DOHH2 (cell line): ENCODE results near the gene OTUD6A.

Source experiments
- H3F3A ChIP-seq: fragments of 200-600 bp; sonication (generic), shearing (Covaris generic); 2 replicates; pipeline ENCODE4 v1.6.0; 2016; ENCODE audit warnings: antibody characterized with exemption, mild to moderate bottlenecking; ENCODE audit not compliant: control insufficient read depth, insufficient read depth
- H3K27ac ChIP-seq: fragments of 200-600 bp; sonication (generic); 2 replicates; pipeline ENCODE4 v1.5.1; 2014; ENCODE audit warnings: low read depth, mild to moderate bottlenecking, low read length, moderate library complexity
- H3K27me3 ChIP-seq: fragments of 200-600 bp; sonication (generic); 2 replicates; pipeline ENCODE4 v1.6.1; 2014; ENCODE audit warnings: mild to moderate bottlenecking, low read length, mixed read lengths; ENCODE audit not compliant: control insufficient read depth
- H3K36me3 ChIP-seq: fragments of 200-600 bp; sonication (generic); 2 replicates; pipeline ENCODE4 v1.6.1; 2014; ENCODE audit warnings: mild to moderate bottlenecking, low read length, moderate library complexity, mixed read lengths; ENCODE audit not compliant: control insufficient read depth
- H3K4me1 ChIP-seq: fragments of 200-600 bp; sonication (generic); 2 replicates; pipeline ENCODE4 v1.6.1; 2014; ENCODE audit warnings: mild to moderate bottlenecking, low read length, mixed read lengths; ENCODE audit not compliant: control insufficient read depth
- H3K4me2 ChIP-seq: fragments of 200-600 bp; sonication (generic); 2 replicates; pipeline ENCODE4 v1.6.0; 2014; ENCODE audit warnings: mild to moderate bottlenecking, low read length, moderate library complexity
- H3K4me3 ChIP-seq: fragments of 200-600 bp; sonication (generic); 2 replicates; pipeline ENCODE4 v1.5.1; 2014; ENCODE audit warnings: mild to moderate bottlenecking, low read length, mixed read lengths
- H3K79me2 ChIP-seq: fragments of 200-600 bp; sonication (generic); 2 replicates; pipeline ENCODE4 v1.6.1; 2014; ENCODE audit warnings: mild to moderate bottlenecking, low read length, mixed read lengths; ENCODE audit not compliant: control insufficient read depth
- H3K9me2 ChIP-seq: fragments of 200-600 bp; sonication (generic); replicated peaks from 2 replicates; pipeline ENCODE4 v1.6.1; 2014; ENCODE audit warnings: mild to moderate bottlenecking, low read length, mixed read lengths; ENCODE audit not compliant: control insufficient read depth
- H3K9me3 ChIP-seq: fragments of 200-600 bp; sonication (generic); 2 replicates; pipeline ENCODE4 v1.6.1; 2014; ENCODE audit warnings: antibody characterized with exemption, low read length, mixed read lengths; ENCODE audit not compliant: control insufficient read depth, insufficient read depth
- H4K20me1 ChIP-seq: fragments of 200-600 bp; sonication (generic); 2 replicates; pipeline ENCODE4 v1.6.0; 2014; ENCODE audit warnings: low read depth, mild to moderate bottlenecking, antibody characterized with exemption, low read length, moderate library complexity; ENCODE audit not compliant: control insufficient read depth, insufficient read depth
- CTCF ChIP-seq: fragments of 200-600 bp; sonication (generic); IDR thresholded peaks from one replicate; pipeline ENCODE4 v1.5.1; 2014; ENCODE audit warnings: antibody characterized with exemption, mild to moderate bottlenecking, low read depth, low read length; ENCODE audit not compliant: poor library complexity, severe bottlenecking
- EZH2phosphoT487 ChIP-seq: fragments of 200-600 bp; sonication (generic); IDR thresholded peaks from 2 replicates; pipeline ENCODE4 v1.6.1; 2017; ENCODE audit warnings: borderline replicate concordance, mild to moderate bottlenecking, antibody characterized with exemption, low read length, moderate library complexity, mixed read lengths

Gene OTUD6A

DNA sequence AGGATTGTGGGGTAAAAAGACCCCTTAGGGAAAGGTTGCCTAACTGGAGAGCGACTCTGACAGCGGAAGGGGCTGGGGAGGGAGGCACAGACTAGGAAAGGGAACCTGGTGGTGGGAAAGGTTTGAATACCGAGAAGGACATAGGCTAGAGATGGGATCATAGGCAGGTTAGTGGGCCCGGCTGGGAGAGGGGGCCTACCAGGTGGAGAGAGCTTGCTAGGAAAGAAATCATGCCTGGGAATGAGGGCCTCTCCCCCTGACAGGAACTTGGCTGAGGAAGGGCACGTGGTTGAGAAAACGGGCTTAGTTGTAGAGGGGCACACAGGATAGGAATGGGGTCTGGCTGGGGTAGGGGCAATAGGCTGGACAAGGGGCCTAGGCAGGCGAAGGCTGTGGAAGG, 4.4 kb downstream of the OTUD6A start:
- H3K9me3 ChIP-seq, result no peaks in the 10 kb centered on the region
- no peaks in the 10 kb centered on the region for H3F3A ChIP-seq
- H3K27ac ChIP-seq, result no peak overlapping the region
- TF ChIP-seq EZH2phosphoT487 (no peak), CTCF (no peak)
- no peaks in the 10 kb centered on the region for H3K79me2 ChIP-seq
- H3K4me1 ChIP-seq, result no peaks in the 10 kb centered on the region
- H4K20me1 ChIP-seq, result no peaks in the 10 kb centered on the region
- H3K4me2 ChIP-seq, result no peak overlapping the region
- no peaks in the 10 kb centered on the region for H3K36me3 ChIP-seq
- no peak overlapping the region for H3K4me3 ChIP-seq
- no peaks in the 10 kb centered on the region for H3K27me3 ChIP-seq
- no peaks in the 10 kb centered on the region for H3K9me2 ChIP-seq

GRCh38 chrX:70079297-70079696, 17.0 kb downstream of the OTUD6A start:
- H3K36me3 ChIP-seq, result no peaks in the 10 kb centered on the region
- H3F3A ChIP-seq, result no peaks in the 10 kb centered on the region
- H3K79me2 ChIP-seq, result no peaks in the 10 kb centered on the region
- H3K4me1 ChIP-seq, result no peaks in the 10 kb centered on the region
- no peak overlapping the region for H3K4me2 ChIP-seq
- no peak overlapping the region for H3K27ac ChIP-seq
- H3K9me3 ChIP-seq, result no peaks in the 10 kb centered on the region
- no peaks in the 10 kb centered on the region for H3K9me2 ChIP-seq
- H4K20me1 ChIP-seq, result no peaks in the 10 kb centered on the region
- TF ChIP-seq EZH2phosphoT487, result no peak
- TF ChIP-seq CTCF, result no peak
- H3K4me3 ChIP-seq, result no peak overlapping the region
- H3K27me3 ChIP-seq, result no peaks in the 10 kb centered on the region

DNA sequence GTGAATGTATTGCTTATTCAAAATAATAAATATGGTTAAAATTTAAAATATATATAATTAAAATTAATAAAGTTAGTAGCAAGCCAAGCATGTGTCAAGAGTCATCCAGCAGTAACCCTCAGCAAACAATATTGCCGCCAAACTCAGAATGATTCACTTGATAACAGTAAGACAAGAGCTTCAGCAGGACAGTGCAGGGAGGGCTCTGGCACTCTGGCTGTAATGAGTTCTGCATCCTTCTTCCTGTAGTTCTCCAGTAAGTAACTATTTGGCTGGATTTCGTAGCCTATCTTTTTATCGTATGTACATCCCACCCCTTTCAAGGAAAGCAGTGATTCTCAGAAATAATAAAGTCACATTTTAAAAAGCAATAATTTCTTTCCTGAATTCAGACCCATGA, 17.6 kb downstream of the OTUD6A start:
- Histone ChIP-seq H3K36me3 (no peaks in the 10 kb centered on the region), H3K4me2 (no peak overlapping the region), H3K9me3 (no peaks in the 10 kb centered on the region), H3K4me1 (no peaks in the 10 kb centered on the region), H3K27ac (no peak overlapping the region), H3F3A (no peaks in the 10 kb centered on the region), H3K9me2 (no peaks in the 10 kb centered on the region), H3K79me2 (no peaks in the 10 kb centered on the region), H3K4me3 (no peak overlapping the region), H3K27me3 (no peaks in the 10 kb centered on the region), H4K20me1 (no peaks in the 10 kb centered on the region)
- no peak for TF ChIP-seq EZH2phosphoT487
- TF ChIP-seq CTCF, result no peak

GRCh38 chrX:70082723-70083122, 20.5 kb downstream of the OTUD6A start:
- H3K4me1 ChIP-seq, result no peaks in the 10 kb centered on the region
- H3K9me3 ChIP-seq, result no peaks in the 10 kb centered on the region
- no peak overlapping the region for H3K27ac ChIP-seq
- H3F3A ChIP-seq, result no peaks in the 10 kb centered on the region
- H3K9me2 ChIP-seq, result no peaks in the 10 kb centered on the region
- H3K79me2 ChIP-seq, result no peaks in the 10 kb centered on the region
- TF ChIP-seq CTCF, result no peak
- TF ChIP-seq EZH2phosphoT487, result no peak
- H4K20me1 ChIP-seq, result no peaks in the 10 kb centered on the region
- no peak overlapping the region for H3K4me2 ChIP-seq
- no peaks in the 10 kb centered on the region for H3K36me3 ChIP-seq
- H3K27me3 ChIP-seq, result no peaks in the 10 kb centered on the region
- H3K4me3 ChIP-seq, result no peak overlapping the region
